GM21825 (cell line): ENCODE results near the gene ACADSB.

Experiments used
- ATAC-seq: cut with Tn5 transposase; IDR thresholded peaks from one replicate; pipeline ENCODE4 v1.9.1; 2021; ENCODE audit warnings: mild to moderate bottlenecking, moderate library complexity; ENCODE audit not compliant: unreplicated experiment

The ACADSB gene

DNA sequence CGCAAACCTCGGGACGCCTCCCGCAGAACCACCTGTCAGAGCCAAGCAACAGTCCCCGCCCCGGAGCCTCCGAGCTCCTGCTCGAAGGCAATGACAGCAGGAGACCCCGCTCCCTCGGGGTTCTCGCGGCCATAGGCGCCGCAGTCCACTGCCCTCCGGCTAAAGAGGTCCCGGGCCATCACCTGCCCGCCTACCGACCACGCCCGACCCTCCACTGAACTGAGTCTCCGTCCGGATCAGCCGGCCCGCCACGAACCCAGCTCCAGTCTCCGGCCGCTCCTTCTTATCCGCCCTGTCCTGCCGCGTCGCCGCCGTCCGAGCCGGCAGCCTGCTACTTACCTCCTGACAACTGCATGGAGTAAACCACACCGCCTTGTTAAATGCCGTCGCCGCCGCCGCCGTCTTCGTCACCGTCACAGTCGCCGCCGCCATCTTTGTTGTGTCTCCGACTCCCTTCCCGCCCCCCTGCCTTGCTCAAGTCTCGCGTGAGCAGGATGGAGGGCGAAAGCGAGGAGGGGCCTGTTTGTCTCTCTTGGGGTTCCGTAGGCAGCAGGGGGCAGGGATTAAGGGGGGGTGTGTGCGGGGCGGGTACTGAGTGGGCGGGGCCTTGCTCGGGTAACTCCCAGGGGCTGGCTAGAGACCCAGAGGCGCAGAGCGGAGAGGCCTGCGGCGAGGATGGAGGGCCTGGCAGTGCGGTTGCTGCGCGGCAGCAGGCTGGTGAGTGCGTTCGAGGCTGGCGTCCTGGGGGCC lies at the start of gene ACADSB, which contains the start of gene IKZF5:
Gene ACADSB, plus strand, starts transcription at position 652 of the 750 bp plus-strand sequence. Its CDS starts 24 bp downstream, at position 676.
Gene IKZF5, minus strand, starts transcription at position 441 of the 750 bp plus-strand sequence. CDS start 10,170 bp downstream, outside the sequence.
- ATAC-seq, result peak; percentile 87

DNA sequence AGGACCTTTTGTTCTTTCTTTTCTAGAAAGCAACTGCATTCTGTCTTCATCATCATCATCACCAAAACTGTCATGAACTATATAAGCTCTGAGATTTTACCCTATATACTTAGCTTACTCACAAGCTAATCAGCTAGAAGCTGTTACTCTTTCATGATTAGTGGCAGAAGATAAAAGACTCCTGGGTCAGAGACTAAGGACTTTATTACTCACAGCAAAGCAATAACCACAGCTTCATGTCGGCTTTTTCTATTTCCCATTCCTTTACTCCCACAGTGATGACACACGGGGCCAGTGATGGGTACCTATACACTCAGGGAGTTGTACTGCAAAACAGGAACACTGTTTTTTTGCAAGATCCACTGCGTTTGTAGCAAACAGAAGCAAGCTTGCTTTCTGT lies 46.4 kb upstream of the ACADSB start:
- no peak for ATAC-seq

GRCh38 chr10:122966879-122967278 lies 41.9 kb upstream of the ACADSB start:
- ATAC-seq, result no peak

GRCh38 chr10:122968698-122969097 lies 40.1 kb upstream of the ACADSB start:
- ATAC-seq, result no peak

DNA sequence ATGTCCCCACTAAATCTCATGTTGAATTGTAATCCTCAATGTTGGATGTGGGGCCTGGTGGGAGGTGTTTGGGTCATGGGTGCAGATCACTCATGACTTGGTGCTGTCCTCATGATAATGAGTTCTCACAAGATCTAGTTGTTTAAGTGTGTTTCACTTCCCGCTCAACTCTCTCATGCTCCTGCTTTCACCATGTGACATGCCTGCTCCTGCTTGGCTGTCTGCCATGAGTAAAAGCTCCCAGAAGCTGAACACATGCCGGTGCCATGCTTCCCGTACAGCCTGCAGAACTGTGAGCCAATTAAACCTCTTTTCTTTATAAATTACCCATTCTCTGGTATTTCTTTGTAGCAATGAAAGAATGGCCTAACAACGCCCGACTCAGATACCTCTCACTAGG lies 34.8 kb upstream of the ACADSB start:
- no peak for ATAC-seq

GRCh38 chr10:122974543-122975064 lies 34.2 kb upstream of the ACADSB start:
- ATAC-seq, result no peak

- ATAC-seq, result peak; percentile 95
Measured at GRCh38 chr10:122980209-122981065, 28.4 kb upstream of the ACADSB start, which contains the start of gene PSTK. TSS of gene PSTK (plus strand) at chr10:122980401. CDS start at chr10:122980480, 79 bp downstream.

DNA sequence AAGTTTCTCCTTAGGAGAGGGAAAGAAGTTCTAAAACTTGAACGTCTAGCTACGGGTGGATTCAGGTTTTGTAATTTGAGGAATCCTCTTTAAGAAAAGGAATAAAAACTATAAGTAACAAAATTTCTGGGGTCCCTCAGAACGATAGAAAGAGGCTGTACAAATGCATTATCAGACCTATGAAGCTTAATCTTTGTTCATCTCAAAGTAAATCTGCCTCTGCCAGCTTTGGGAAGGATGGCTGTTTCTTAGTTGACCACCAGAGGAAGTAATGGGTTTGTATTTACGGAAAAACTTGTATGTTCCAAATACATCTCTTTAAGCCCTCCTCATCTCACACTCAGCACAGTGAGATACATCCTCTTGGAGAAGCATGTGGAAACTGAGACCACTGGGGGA lies 27.7 kb upstream of the ACADSB start:
- ATAC-seq, result no peak

DNA sequence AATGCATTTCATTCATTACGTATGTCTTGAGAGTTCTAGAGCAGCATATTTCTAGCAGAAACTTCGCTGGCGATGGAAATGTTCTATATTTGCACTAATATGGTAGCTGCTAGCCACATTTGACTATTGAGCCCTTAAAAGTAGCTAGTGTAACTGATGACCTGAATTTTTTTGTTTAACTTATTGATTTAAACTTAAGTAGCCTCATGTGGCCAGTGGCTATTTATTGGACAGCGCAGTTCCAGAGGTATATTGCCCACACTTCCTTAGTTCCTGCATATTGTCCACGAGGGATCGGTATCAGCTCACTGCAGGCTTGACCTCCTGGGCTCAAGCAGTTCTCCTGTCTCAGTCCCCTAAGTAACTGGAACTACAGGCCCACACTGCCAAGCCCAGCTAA lies 24.9 kb upstream of the ACADSB start:
- no peak for ATAC-seq

DNA sequence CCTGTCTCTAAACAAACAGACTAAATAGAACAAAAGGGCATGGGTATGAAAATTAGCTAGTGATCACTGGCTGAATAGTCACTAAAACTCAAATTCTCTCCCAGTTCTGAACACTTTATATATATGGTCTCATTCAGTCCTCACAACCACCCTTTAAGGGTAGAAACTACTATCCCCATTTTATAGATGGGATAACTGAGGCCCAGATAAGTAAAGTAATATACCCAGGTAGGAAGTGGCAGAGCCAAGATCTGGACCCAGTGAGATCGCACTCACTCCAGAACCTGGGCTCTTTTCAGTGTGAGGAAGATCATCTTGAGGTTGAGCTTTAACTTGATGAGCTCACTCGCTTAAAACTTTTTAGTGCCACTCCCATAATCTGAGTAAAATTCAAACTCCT lies 24.1 kb upstream of the ACADSB start:
- ATAC-seq, result no peak

DNA sequence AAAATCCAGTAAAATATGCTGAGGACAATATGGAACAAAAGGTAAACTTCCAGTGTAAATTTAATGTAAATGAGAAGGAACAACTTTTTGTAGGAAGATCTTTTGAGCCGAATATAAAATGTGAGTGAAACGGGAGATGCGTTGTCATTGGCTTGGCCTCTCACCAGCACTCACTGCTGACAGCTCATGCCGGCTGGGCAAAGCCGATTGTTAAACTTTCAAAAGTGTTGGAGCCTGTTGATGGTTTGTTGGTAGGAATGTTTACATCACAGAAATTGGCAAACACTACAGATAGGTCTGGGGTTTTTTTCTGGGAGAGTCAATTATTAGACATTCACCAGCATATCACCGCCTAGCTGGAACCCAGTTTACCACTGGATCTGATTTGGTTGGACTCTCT lies 22.5 kb upstream of the ACADSB start:
- ATAC-seq, result no peak

- ATAC-seq, result no peak
Measured at GRCh38 chr10:122988501-122988900, 20.3 kb upstream of the ACADSB start.

GRCh38 chr10:122990278-122990677 lies 18.5 kb upstream of the ACADSB start:
- ATAC-seq, result no peak

DNA sequence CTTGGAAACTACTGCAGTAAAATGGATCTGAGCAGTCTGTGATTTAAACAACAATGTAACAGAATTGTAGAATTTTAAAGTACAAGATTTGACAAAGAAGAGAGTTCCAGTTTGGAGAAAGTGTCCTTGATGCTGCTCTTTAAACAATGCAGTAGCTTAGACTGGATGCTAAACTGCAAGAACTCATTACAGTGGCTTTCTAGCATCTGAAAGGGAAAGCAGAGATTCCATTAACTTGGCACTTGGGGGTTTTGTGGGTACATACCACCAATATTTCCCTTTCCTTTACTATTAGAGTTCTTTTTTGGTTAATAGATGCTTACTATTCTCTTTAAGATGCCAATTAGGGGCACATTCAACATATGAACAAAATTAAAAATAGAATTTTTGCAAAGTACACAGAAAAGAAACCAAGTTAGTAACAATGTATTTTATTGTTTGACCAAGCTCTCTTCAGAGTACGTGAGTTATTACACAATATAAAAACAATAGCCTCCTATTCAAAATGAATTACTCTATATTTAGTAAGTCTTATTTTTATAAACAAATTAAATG lies 16.7 kb upstream of the ACADSB start:
- no peak for ATAC-seq

DNA sequence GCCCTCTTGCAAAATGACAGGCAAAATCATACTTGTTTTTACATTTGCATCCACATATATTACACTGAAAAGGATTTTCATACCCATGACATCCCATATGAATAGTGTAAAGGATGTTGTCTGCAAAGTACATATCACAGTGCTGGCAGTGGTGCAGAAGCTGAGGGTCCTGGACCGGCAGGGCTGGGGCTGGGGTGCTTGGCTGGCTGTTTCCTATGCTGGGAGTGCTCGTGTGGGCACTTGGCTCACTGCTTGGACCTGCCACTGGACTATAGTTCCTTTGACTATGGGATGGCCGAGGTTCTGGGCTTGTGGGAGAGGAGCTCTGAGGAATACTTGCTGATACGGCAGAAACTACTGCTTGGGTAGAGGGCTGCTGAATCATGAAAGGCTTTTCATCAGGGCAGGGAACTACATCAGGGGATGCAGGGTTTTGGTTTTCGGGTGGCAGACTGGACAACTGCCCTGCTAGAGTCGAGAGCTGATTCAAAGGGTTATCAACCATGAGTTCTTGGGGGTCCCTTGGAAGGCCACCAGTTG lies 14.9 kb upstream of the ACADSB start:
- ATAC-seq, result no peak

- no peak for ATAC-seq
Measured at GRCh38 chr10:122995936-122996335, 12.9 kb upstream of the ACADSB start.

GRCh38 chr10:122997864-122998263 lies 10.9 kb upstream of the ACADSB start:
- ATAC-seq, result no peak

DNA sequence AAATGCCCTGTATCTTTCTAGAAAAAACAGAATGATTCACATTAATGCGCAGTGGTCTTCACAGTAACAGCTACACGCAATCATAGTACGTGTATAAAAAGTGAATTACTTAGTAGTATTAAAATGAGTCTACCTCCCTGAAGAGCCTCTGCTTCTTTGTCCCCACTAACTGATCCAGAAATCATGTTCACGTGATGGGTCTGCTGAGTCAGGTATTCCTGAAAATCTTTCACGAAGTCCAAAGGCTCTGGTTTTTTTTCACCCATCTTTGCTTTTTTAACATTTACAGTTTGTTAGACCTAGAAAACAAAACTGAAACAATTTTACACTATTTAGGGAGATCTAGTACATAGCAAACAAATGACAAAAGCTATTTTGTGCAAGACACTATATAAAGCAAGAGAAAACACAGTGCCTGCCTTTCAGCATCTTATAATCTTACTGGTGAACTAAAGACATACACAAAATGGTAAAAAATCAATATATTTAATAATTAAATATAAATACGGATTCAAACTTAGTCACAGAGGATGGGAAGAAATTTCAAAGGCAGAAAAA lies 10.4 kb upstream of the ACADSB start:
- no peak for ATAC-seq

DNA sequence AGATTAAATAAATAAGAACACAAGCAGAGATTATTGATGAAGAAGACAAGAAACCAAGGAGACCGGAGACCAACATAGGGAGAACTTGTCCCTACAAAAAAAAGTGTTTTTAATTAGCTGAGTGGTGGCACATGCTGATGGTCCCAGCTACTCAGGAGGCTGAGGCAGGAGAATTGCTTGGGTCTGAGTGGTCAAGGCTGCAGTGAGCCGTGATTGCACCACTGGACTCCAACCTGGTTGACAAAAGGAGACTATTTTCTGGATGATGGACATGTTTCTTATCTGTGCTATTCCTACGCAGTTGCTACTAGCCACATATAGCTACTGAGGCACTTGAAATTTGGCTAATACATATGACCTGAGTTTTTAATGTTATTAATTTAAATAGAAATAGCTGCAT lies 9.9 kb upstream of the ACADSB start:
- no peak for ATAC-seq

DNA sequence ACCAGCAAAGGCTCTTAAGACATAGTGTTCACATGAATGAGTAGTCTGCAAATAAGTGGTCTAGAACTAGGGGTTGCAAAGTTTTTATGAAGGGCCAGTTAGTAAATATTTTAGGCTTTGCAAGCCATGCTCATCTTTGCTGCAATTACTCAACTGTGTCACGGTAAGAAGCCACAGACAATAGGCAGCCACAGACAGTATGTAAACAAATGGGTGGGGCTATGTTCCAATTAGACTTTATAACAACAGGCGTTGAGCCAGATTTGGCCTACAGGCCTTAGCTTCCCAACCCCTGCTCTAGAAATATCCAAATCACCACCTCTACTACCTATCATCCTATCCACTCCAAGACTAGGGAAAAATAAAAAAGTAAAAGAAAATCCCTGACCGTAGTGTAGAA lies 9.5 kb upstream of the ACADSB start:
- ATAC-seq, result no peak

DNA sequence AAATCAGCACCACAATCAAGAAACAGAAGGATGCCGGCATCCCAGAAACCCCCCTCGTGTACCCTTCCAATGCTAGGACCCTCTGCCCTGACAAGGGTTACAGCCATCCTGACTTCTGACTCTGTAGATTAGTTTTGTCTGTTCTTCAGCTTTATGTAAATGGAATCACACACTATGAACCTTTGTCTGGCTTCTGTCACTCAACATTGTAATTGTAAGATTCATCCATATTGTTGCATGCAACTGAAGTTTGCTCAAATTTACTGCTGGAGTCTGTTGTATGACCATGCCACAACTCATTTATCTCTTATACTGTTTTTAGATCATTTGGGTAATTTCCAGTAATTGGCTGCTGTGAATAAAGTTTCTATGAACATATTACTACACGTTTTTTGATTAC lies 8.7 kb upstream of the ACADSB start:
- no peak for ATAC-seq
